OCI-LY1 (cell line): Measurements from ENCODE around the gene TRIM54.

Experiments used
- H2AFZ ChIP-seq: fragments of 200-600 bp; sonication (generic), shearing (Covaris generic); 2 replicates; pipeline ENCODE4 v1.6.0; 2014; ENCODE audit warnings: antibody characterized with exemption, mild to moderate bottlenecking, low read length
- H3F3A ChIP-seq: fragments of 200-600 bp; sonication (generic), shearing (Covaris generic); 2 replicates; pipeline ENCODE4 v1.6.0; 2014; ENCODE audit warnings: mild to moderate bottlenecking, antibody characterized with exemption, low read length, moderate library complexity; ENCODE audit not compliant: insufficient read depth
- H3K27ac ChIP-seq: fragments of 200-600 bp; sonication (generic); 2 replicates; pipeline ENCODE4 v1.5.1; 2014; ENCODE audit warnings: low read length, mixed run types, mild to moderate bottlenecking, low read depth; ENCODE audit not compliant: poor library complexity, severe bottlenecking
- H3K27me3 ChIP-seq: fragments of 200-600 bp; sonication (generic); 2 replicates; pipeline ENCODE4 v1.6.0; 2014; ENCODE audit warnings: antibody characterized with exemption, mild to moderate bottlenecking, low read length, moderate library complexity; ENCODE audit not compliant: insufficient read depth
- H3K36me3 ChIP-seq: fragments of 200-600 bp; sonication (generic); 2 replicates; pipeline ENCODE4 v1.6.1; 2014; ENCODE audit warnings: mild to moderate bottlenecking, antibody characterized with exemption, low read length, moderate library complexity, mixed read lengths; ENCODE audit not compliant: insufficient read depth
- H3K4me1 ChIP-seq: fragments of 200-600 bp; sonication (generic); 2 replicates; pipeline ENCODE4 v1.5.1; 2014; ENCODE audit warnings: mild to moderate bottlenecking, low read length, moderate library complexity; ENCODE audit not compliant: insufficient read depth, severe bottlenecking
- H3K4me2 ChIP-seq: fragments of 200-600 bp; sonication (generic), shearing (Covaris generic); 2 replicates; pipeline ENCODE4 v1.6.1; 2014; ENCODE audit warnings: low read length
- H3K4me3 ChIP-seq: fragments of 200-600 bp; sonication (generic); 2 replicates; pipeline ENCODE4 v1.5.1; 2014; ENCODE audit warnings: low read length, low read depth, mild to moderate bottlenecking, mixed read lengths; ENCODE audit not compliant: poor library complexity, severe bottlenecking
- H3K79me2 ChIP-seq: fragments of 200-600 bp; shearing (Covaris generic); 2 replicates; pipeline ENCODE4 v1.6.1; 2016; ENCODE audit warnings: mixed run types, low read length, mixed read lengths; ENCODE audit not compliant: insufficient read depth
- H3K9ac ChIP-seq: fragments of 200-600 bp; sonication (generic), shearing (Covaris generic); 2 replicates; pipeline ENCODE4 v1.6.1; 2014; ENCODE audit warnings: mild to moderate bottlenecking, low read length, mixed read lengths
- H3K9me2 ChIP-seq: fragments of 200-600 bp; sonication (generic), shearing (Covaris generic); 2 replicates; pipeline ENCODE4 v1.6.1; 2014; ENCODE audit warnings: low read depth, mild to moderate bottlenecking, low read length, mixed read lengths
- H3K9me3 ChIP-seq: fragments of 200-600 bp; shearing (Covaris generic); 2 replicates; pipeline ENCODE4 v1.6.1; 2014; ENCODE audit warnings: low read length, mixed read lengths
- H4K20me1 ChIP-seq: fragments of 200-600 bp; sonication (generic), shearing (Covaris generic); 2 replicates; pipeline ENCODE4 v1.6.0; 2016; ENCODE audit warnings: mild to moderate bottlenecking, low read length; ENCODE audit not compliant: insufficient read depth
- EZH2 ChIP-seq: fragments of 200-600 bp; sonication (generic), shearing (Covaris generic); IDR thresholded peaks from 2 replicates; pipeline ENCODE4 v1.8.0; 2017; ENCODE audit warnings: borderline replicate concordance, mixed run types, mild to moderate bottlenecking, antibody characterized with exemption, low read length, moderate library complexity, mixed read lengths
- TF ChIP-seq, protein P1 (sequence below): fragments of 200-600 bp; sonication (generic), shearing (Covaris generic); IDR thresholded peaks from 2 replicates; pipeline ENCODE4 v1.5.1; 2017; ENCODE audit warnings: mild to moderate bottlenecking, antibody characterized with exemption, low read length, moderate library complexity, mixed read lengths

Gene TRIM54

DNA sequence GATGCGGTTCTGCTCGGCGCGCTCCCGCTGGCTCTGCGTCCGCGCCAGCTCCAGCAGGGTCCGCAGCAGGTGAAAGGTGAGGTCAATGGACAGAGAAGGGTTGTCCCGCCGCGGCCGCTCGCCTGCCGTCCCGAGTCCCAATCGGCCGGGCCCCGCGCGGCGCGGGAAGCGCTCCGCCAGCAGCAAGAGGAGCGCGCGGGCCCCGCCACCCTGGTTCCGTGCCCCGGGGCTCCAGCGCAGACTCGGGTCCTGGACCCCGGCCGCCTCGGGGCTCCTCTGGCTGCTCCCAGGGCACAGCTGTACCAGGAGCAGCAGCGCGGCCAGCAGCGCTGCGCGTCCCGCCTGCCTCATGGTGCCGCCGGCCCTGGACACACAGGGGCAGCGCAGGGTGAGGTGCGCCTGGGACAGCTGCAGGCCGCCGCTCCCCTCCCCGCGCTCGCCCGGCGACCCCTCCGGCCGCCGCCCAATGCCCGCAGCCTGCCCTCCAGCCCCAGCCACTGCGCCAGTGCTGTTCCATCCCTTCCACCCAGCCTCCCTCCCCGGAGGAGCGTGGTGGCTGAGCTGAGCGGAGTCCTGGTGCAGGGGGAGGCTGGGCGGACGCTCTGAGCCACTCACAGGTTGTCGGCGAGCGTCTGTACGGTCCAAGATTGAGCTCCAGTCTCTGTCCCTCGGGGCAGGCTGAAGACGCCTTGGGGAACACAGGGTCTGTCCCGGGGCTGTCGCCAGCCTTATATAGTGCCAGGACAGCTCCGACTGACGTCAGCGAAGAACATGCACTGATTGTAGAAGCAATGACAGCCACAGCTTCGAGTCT, 25.5 kb downstream of the TRIM54 start:
- Histone ChIP-seq H3K9ac (no peak overlapping the region), H2AFZ (no peak overlapping the region), H4K20me1 (no peaks in the 10 kb centered on the region), H3K9me3 (no peaks in the 10 kb centered on the region), H3K4me2 (no peak overlapping the region), H3F3A (no peaks in the 10 kb centered on the region), H3K79me2 (no peaks in the 10 kb centered on the region), H3K4me1 (peaks cover 7% of the 10 kb centered on the region), H3K9me2 (no peaks in the 10 kb centered on the region), H3K27ac (no peak overlapping the region), H3K4me3 (no peak overlapping the region), H3K36me3 (peaks cover 25% of the 10 kb centered on the region), H3K27me3 (no peaks in the 10 kb centered on the region)
- no peak for TF ChIP-seq EZH2
- TF ChIP-seq, protein P1, sequence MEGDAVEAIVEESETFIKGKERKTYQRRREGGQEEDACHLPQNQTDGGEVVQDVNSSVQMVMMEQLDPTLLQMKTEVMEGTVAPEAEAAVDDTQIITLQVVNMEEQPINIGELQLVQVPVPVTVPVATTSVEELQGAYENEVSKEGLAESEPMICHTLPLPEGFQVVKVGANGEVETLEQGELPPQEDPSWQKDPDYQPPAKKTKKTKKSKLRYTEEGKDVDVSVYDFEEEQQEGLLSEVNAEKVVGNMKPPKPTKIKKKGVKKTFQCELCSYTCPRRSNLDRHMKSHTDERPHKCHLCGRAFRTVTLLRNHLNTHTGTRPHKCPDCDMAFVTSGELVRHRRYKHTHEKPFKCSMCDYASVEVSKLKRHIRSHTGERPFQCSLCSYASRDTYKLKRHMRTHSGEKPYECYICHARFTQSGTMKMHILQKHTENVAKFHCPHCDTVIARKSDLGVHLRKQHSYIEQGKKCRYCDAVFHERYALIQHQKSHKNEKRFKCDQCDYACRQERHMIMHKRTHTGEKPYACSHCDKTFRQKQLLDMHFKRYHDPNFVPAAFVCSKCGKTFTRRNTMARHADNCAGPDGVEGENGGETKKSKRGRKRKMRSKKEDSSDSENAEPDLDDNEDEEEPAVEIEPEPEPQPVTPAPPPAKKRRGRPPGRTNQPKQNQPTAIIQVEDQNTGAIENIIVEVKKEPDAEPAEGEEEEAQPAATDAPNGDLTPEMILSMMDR = no peak

DNA sequence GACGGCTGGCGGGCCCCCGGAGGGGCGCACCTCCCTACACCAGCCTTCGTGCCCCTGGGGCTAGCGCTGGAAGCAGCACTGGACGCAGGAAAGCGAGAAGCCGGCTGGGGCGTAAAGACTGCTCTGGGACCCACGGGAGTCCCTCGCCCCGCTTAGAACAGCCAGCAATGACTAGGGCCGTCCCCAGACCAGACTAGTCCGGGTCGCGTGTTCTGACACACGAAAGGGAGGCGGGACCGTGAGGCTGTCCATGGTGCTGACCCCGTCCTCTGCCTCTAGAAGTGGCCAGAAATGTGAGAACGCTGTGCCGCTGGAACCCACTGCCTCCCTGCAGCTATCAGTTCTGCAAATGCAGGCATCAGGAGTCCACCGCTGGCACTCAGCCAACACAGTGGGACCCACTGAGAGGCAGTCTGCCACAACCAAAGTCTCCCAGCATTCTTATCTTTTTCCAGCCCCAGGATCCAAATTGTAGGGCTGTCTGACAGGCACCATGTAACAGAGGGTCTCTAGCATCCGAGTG, 26.2 kb downstream of the TRIM54 start, which contains the start of gene UCN:
UCN (minus strand) TSS at position 87 of the 523 bp plus-strand sequence. CDS start 550 bp downstream, outside the sequence.
- no peak within 1 kb of the TSS for H3K4me2 ChIP-seq
- H3K27me3 ChIP-seq = no peaks in the 10 kb centered on the region
- TF ChIP-seq EZH2 = no peak
- TF ChIP-seq, protein P1 = no peak

DNA sequence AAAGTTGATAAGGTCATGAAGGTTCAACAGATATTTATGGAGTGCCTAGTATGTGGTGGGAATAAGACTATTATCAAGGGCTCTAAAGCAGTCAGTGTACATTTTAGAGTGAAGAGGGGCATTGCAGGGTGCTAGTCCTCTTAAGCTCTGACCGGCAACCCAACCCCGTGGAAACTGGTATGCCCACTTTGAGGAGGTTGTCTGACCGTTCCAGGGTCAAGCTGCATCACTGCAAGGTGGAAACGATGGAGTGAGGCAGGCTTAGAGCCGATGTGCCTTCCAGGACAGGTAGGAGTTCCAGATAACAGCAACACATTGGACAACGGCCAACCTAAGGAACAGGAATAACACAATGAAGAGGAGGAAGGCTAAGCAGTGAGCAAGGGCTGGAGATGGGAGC, 27.4 kb downstream of the TRIM54 start:
- no peaks in the 10 kb centered on the region for H3K27me3 ChIP-seq
- no peak overlapping the region for H3K27ac ChIP-seq
- H3K4me2 ChIP-seq = no peak overlapping the region
- TF ChIP-seq EZH2 = no peak
- TF ChIP-seq, protein P1 = no peak
- no peaks in the 10 kb centered on the region for H3F3A ChIP-seq
- H3K4me1 ChIP-seq = no peaks in the 10 kb centered on the region
- no peaks in the 10 kb centered on the region for H3K9me2 ChIP-seq
- no peak overlapping the region for H3K4me3 ChIP-seq
- no peaks in the 10 kb centered on the region for H3K79me2 ChIP-seq
- H3K36me3 ChIP-seq = peaks cover 25% of the 10 kb centered on the region
- no peaks in the 10 kb centered on the region for H3K9me3 ChIP-seq
- H2AFZ ChIP-seq = no peak overlapping the region
- no peaks in the 10 kb centered on the region for H4K20me1 ChIP-seq
- H3K9ac ChIP-seq = no peak overlapping the region

More for the DNA sequence above, 26.2 kb downstream of the TRIM54 start, which contains the start of gene UCN:
- H2AFZ ChIP-seq = no peak within 1 kb of the TSS
- no peak within 1 kb of the TSS for H3K9ac ChIP-seq
- no peaks in the 10 kb centered on the region for H3K9me3 ChIP-seq
- no peak within 1 kb of the TSS for H3K4me3 ChIP-seq
- peaks cover 25% of the 10 kb centered on the region for H3K36me3 ChIP-seq
- H3K79me2 ChIP-seq = no peaks in the 10 kb centered on the region
- H3F3A ChIP-seq = no peaks in the 10 kb centered on the region
- no peak within 1 kb of the TSS for H3K27ac ChIP-seq
- H3K9me2 ChIP-seq = no peaks in the 10 kb centered on the region
- no peaks in the 10 kb centered on the region for H4K20me1 ChIP-seq
- H3K4me1 ChIP-seq = peaks cover under 1% of the 10 kb centered on the region
